DOHH2 (cell line): ENCODE data around the gene IRF1.
"Not testable (repeated sequence)": the region's sequence is repeated elsewhere in the genome, so short reads cannot be mapped to it uniquely, and the experiment has no call there.

Experiments
- H3F3A ChIP-seq: fragments of 200-600 bp; sonication (generic), shearing (Covaris generic); 2 replicates; pipeline ENCODE4 v1.6.0; 2016; ENCODE audit warnings: antibody characterized with exemption, mild to moderate bottlenecking; ENCODE audit not compliant: control insufficient read depth, insufficient read depth
- H3K27ac ChIP-seq: fragments of 200-600 bp; sonication (generic); 2 replicates; pipeline ENCODE4 v1.5.1; 2014; ENCODE audit warnings: low read depth, mild to moderate bottlenecking, low read length, moderate library complexity
- H3K27me3 ChIP-seq: fragments of 200-600 bp; sonication (generic); 2 replicates; pipeline ENCODE4 v1.6.1; 2014; ENCODE audit warnings: mild to moderate bottlenecking, low read length, mixed read lengths; ENCODE audit not compliant: control insufficient read depth
- H3K36me3 ChIP-seq: fragments of 200-600 bp; sonication (generic); 2 replicates; pipeline ENCODE4 v1.6.1; 2014; ENCODE audit warnings: mild to moderate bottlenecking, low read length, moderate library complexity, mixed read lengths; ENCODE audit not compliant: control insufficient read depth
- H3K4me1 ChIP-seq: fragments of 200-600 bp; sonication (generic); 2 replicates; pipeline ENCODE4 v1.6.1; 2014; ENCODE audit warnings: mild to moderate bottlenecking, low read length, mixed read lengths; ENCODE audit not compliant: control insufficient read depth
- H3K4me2 ChIP-seq: fragments of 200-600 bp; sonication (generic); 2 replicates; pipeline ENCODE4 v1.6.0; 2014; ENCODE audit warnings: mild to moderate bottlenecking, low read length, moderate library complexity
- H3K4me3 ChIP-seq: fragments of 200-600 bp; sonication (generic); 2 replicates; pipeline ENCODE4 v1.5.1; 2014; ENCODE audit warnings: mild to moderate bottlenecking, low read length, mixed read lengths
- H3K79me2 ChIP-seq: fragments of 200-600 bp; sonication (generic); 2 replicates; pipeline ENCODE4 v1.6.1; 2014; ENCODE audit warnings: mild to moderate bottlenecking, low read length, mixed read lengths; ENCODE audit not compliant: control insufficient read depth
- H3K9me2 ChIP-seq: fragments of 200-600 bp; sonication (generic); replicated peaks from 2 replicates; pipeline ENCODE4 v1.6.1; 2014; ENCODE audit warnings: mild to moderate bottlenecking, low read length, mixed read lengths; ENCODE audit not compliant: control insufficient read depth
- H3K9me3 ChIP-seq: fragments of 200-600 bp; sonication (generic); 2 replicates; pipeline ENCODE4 v1.6.1; 2014; ENCODE audit warnings: antibody characterized with exemption, low read length, mixed read lengths; ENCODE audit not compliant: control insufficient read depth, insufficient read depth
- H4K20me1 ChIP-seq: fragments of 200-600 bp; sonication (generic); 2 replicates; pipeline ENCODE4 v1.6.0; 2014; ENCODE audit warnings: low read depth, mild to moderate bottlenecking, antibody characterized with exemption, low read length, moderate library complexity; ENCODE audit not compliant: control insufficient read depth, insufficient read depth
- CTCF ChIP-seq: fragments of 200-600 bp; sonication (generic); IDR thresholded peaks from one replicate; pipeline ENCODE4 v1.5.1; 2014; ENCODE audit warnings: antibody characterized with exemption, mild to moderate bottlenecking, low read depth, low read length; ENCODE audit not compliant: poor library complexity, severe bottlenecking
- EZH2phosphoT487 ChIP-seq: fragments of 200-600 bp; sonication (generic); IDR thresholded peaks from 2 replicates; pipeline ENCODE4 v1.6.1; 2017; ENCODE audit warnings: borderline replicate concordance, mild to moderate bottlenecking, antibody characterized with exemption, low read length, moderate library complexity, mixed read lengths

The IRF1 gene

GRCh38 chr5:132526290-132526973 lies 35.9 kb upstream of the IRF1 start:
- H3K9me3 ChIP-seq, result 0 out of 2 replicates have a peak, but pooled peaks cover 2% of the 10 kb centered on the region
- no peaks in the 10 kb centered on the region for H3F3A ChIP-seq
- peaks cover 24% of the 10 kb centered on the region for H3K4me1 ChIP-seq
- peak overlapping the region; percentile 69 for H3K4me2 ChIP-seq
- peak overlapping the region; percentile 47 for H3K4me3 ChIP-seq
- TF ChIP-seq EZH2phosphoT487, result no peak
- TF ChIP-seq CTCF, result peak; percentile 99
- H3K27ac ChIP-seq, result no peak overlapping the region
- no peaks in the 10 kb centered on the region for H4K20me1 ChIP-seq
- H3K9me2 ChIP-seq, result no peaks in the 10 kb centered on the region
- H3K79me2 ChIP-seq, result no peaks in the 10 kb centered on the region
- peaks cover 13% of the 10 kb centered on the region for H3K27me3 ChIP-seq
- H3K36me3 ChIP-seq, result no peaks in the 10 kb centered on the region

- H3K4me1 ChIP-seq, result peaks cover 24% of the 10 kb centered on the region
- no peaks in the 10 kb centered on the region for H3F3A ChIP-seq
- H3K9me2 ChIP-seq, result no peaks in the 10 kb centered on the region
- no peak overlapping the region for H3K27ac ChIP-seq
- H3K36me3 ChIP-seq, result no peaks in the 10 kb centered on the region
- no peak overlapping the region for H3K4me3 ChIP-seq
- peaks cover 2% of the 10 kb centered on the region; the same call in 1 of the 2 replicates for H3K9me3 ChIP-seq
- no peaks in the 10 kb centered on the region for H4K20me1 ChIP-seq
- H3K27me3 ChIP-seq, result peaks cover 10% of the 10 kb centered on the region
- H3K79me2 ChIP-seq, result no peaks in the 10 kb centered on the region
- peak overlapping the region; percentile 2; the same call in 1 of the 2 replicates for H3K4me2 ChIP-seq
- no peak for TF ChIP-seq CTCF
- no peak for TF ChIP-seq EZH2phosphoT487
Observed at GRCh38 chr5:132525299-132525724, 34.7 kb upstream of the IRF1 start.

GRCh38 chr5:132524877-132525276 lies 34.3 kb upstream of the IRF1 start:
- not testable (repeated sequence) for H3K79me2 ChIP-seq, H3K36me3 ChIP-seq, H3K9me2 ChIP-seq, H3F3A ChIP-seq, H3K9me3 ChIP-seq, H3K27ac ChIP-seq, H3K4me3 ChIP-seq, H4K20me1 ChIP-seq, H3K27me3 ChIP-seq
- peaks cover 24% of the 10 kb centered on the region for H3K4me1 ChIP-seq
- peak overlapping the region; percentile 2; the same call in 1 of the 2 replicates for H3K4me2 ChIP-seq

- H3K79me2 ChIP-seq, H3K27me3 ChIP-seq, H3K9me2 ChIP-seq, H3K4me2 ChIP-seq, H3K27ac ChIP-seq, H3K4me3 ChIP-seq, H3K9me3 ChIP-seq, H4K20me1 ChIP-seq, H3K36me3 ChIP-seq, H3F3A ChIP-seq: not testable (repeated sequence)
- H3K4me1 ChIP-seq, result peaks cover 22% of the 10 kb centered on the region
Observed at GRCh38 chr5:132522067-132522466, 31.5 kb upstream of the IRF1 start.

- not testable (repeated sequence) for H4K20me1 ChIP-seq, H3K79me2 ChIP-seq, H3K27me3 ChIP-seq, H3K4me3 ChIP-seq, H3K9me3 ChIP-seq, H3K27ac ChIP-seq, H3K4me1 ChIP-seq, H3K36me3 ChIP-seq, H3F3A ChIP-seq, H3K4me2 ChIP-seq, H3K9me2 ChIP-seq
Observed at GRCh38 chr5:132513618-132514336, 23.2 kb upstream of the IRF1 start.
